K562 (cell line): Measurements from ENCODE around the gene CENPE. TPM values are rescaled to one million over a fixed set of nuclear protein-coding genes. Genes with fewer than 3 reads are reported as not detected.
A peak's percentile ranks its signal among the peaks of the same experiment; 100 is the strongest.

Source experiments
- DIDO1 ChIP-seq: fragments of 450-650 bp; IDR thresholded peaks from 2 replicates; pipeline ENCODE4 v1.6.1; 2016; ENCODE audit warnings: low read depth, missing biosample characterization, missing genetic modification characterization
- ETS2 ChIP-seq: IDR thresholded peaks from 2 replicates; pipeline ENCODE4 v1.6.1; 2016; ENCODE audit warnings: borderline replicate concordance, missing genetic modification characterization, mild to moderate bottlenecking, moderate library complexity, missing compliant biosample characterization; ENCODE audit not compliant: poor library complexity, severe bottlenecking
- HEY1 ChIP-seq: fragments of 250-450 bp; sonication (Bioruptor Pico); IDR thresholded peaks from 2 replicates; pipeline ENCODE4 v1.5.0; 2020; ENCODE audit warnings: mild to moderate bottlenecking, moderate library complexity, borderline replicate concordance
- NFRKB ChIP-seq: fragments of 450-650 bp; IDR thresholded peaks from 2 replicates; pipeline ENCODE4 v1.6.1; 2016; ENCODE audit warnings: low read depth
- PRMT5 ChIP-seq: sonication (generic); formaldehyde crosslinking; IDR thresholded peaks from 2 replicates; pipeline ENCODE4 v1.5.0; 2020; ENCODE audit warnings: missing genetic modification reagents
- SLC30A9 ChIP-seq: fragments of 250-450 bp; sonication (Bioruptor Pico); IDR thresholded peaks from 2 replicates; pipeline ENCODE4 v1.8.0; 2022; ENCODE audit warnings: mild to moderate bottlenecking, moderate library complexity
- SMAD3 ChIP-seq: fragments of 450-650 bp; formaldehyde crosslinking; conservative IDR thresholded peaks from 2 replicates; pipeline ENCODE4 v1.4.0; 2020; ENCODE audit warnings: mild to moderate bottlenecking
- ZNF445 ChIP-seq: fragments of 250-450 bp; sonication (Bioruptor Pico); IDR thresholded peaks from 2 replicates; pipeline ENCODE4 v1.4.0; 2020; ENCODE audit warnings: low read depth, mild to moderate bottlenecking, moderate library complexity
- ZNF561 ChIP-seq: fragments of 450-650 bp; formaldehyde crosslinking; conservative IDR thresholded peaks from 2 replicates; pipeline ENCODE4 v1.4.0; 2020; ENCODE audit warnings: mild to moderate bottlenecking, moderate library complexity
- ZNF764 ChIP-seq: fragments of 250-450 bp; sonication (Bioruptor Pico); IDR thresholded peaks from 2 replicates; pipeline ENCODE4 v1.4.0; 2020; ENCODE audit warnings: low read depth, mild to moderate bottlenecking, moderate library complexity
- ZNF785 ChIP-seq: fragments of 250-450 bp; sonication (Bioruptor Pico); IDR thresholded peaks from 2 replicates; pipeline ENCODE4 v1.4.0; 2020; ENCODE audit warnings: mild to moderate bottlenecking
- polyA plus RNA-seq, 8 experiments: library from polyadenylated mRNA; depleted of rRNA in 4 of 8; stranded (reverse) in 5 of 8; unstranded in 3 of 8; fragments of >200 nt; fragmentation: Nextera tagmentation in 2 of 8; fragmentation: Illumina TruSeq in 1 of 8; extraction: Ambion mirVana in 2 of 8; extraction: Trizol in 1 of 8; gene quantifications; 2 replicates each; pipeline versions ENCODE4 v1.2.1 to v1.2.3, GENCODE V29; 2011 to 2014; ENCODE audit warnings: inconsistent platforms in 1 of 8, missing spikeins in 1 of 8
- total RNA-seq, 7 experiments: library from RNA; depleted of rRNA in 6 of 7; stranded (reverse); fragments of >200 nt in 6 of 7; fragmentation: Illumina TruSeq in 2 of 7; extraction: Trizol in 2 of 7; gene quantifications; 2 replicates each; pipeline versions ENCODE4 v1.2.1 to v1.2.3, GENCODE V29; 2011 to 2021; ENCODE audit warnings: low replicate concordance in 1 of 7
- TF ChIP-seq, protein P1 (sequence below): fragments of 250-450 bp; sonication (Bioruptor Pico); IDR thresholded peaks from 2 replicates; pipeline ENCODE4 v1.5.0; 2022; ENCODE audit warnings: mild to moderate bottlenecking
- TF ChIP-seq, protein P2 (sequence below): fragments of 450-650 bp; IDR thresholded peaks from 2 replicates; pipeline ENCODE4 v1.6.1; 2016; ENCODE audit warnings: missing biosample characterization, missing genetic modification characterization
- TF ChIP-seq, protein P3 (sequence below): sonication (generic); formaldehyde crosslinking; IDR thresholded peaks from 2 replicates; pipeline ENCODE4 v1.8.1; 2023; ENCODE audit warnings: mild to moderate bottlenecking, missing genetic modification reagents, moderate library complexity
- TF ChIP-seq, protein P4 (sequence below): fragments of 250-450 bp; sonication (Bioruptor Pico); IDR thresholded peaks from 2 replicates; pipeline ENCODE4 v1.4.0; 2020; ENCODE audit warnings: mild to moderate bottlenecking, moderate library complexity
- TF ChIP-seq, protein P5 (sequence below): fragments of 450-650 bp; IDR thresholded peaks from 2 replicates; pipeline ENCODE4 v1.6.1; 2016; ENCODE audit warnings: borderline replicate concordance

CENPE gene
- total and polyA plus RNA-seq, 9 of the 15 experiments (the other 6 are each of a cell fraction or from before 2014, with no cell fraction given): 9.9 to 53.2 (median 27.4) TPM

DNA sequence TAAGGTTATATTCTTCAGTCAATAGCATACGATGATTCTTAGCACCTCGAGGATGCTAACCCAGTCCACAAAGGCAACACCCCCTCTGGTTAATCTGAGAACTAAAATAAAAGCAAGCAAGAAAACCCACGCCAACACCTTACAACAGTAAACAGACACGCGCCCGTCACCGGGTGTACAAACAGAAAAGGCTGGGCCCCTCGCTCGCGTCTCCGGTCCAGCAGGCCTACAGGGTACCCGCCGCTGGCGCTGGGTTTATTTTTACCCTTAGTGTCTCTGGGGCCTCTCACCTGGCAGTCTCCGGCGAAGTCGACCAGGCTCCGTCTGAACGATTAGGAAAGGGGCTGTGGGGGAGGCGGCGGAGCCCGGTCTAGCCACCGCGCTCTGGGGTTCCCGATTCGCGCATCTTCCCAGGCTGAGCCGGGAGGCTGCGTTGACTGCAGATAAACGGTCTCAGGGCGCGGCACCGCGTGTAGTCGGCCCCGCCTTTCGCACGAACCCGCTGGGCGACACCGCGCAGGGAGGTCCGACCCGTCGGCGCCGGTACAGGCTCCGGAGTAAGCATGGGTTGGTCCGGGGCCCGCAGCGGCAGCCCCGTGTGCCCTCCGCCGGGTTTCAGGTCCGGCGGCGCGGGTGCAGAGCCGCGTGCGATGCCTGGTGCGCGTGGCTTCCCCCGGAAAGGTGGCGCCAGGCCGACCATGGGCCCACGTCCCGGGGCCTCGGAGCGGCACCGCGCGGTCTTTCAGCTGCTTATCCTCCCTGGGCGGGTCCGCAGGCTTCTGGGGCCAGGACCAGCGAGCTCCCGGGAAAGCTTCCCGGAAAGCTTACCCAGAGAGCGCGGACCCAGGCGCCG is 122.0 kb downstream of the CENPE start (continued):
- no peak for TF ChIP-seq SLC30A9
- TF ChIP-seq ETS2: no peak
- TF ChIP-seq, protein P1, sequence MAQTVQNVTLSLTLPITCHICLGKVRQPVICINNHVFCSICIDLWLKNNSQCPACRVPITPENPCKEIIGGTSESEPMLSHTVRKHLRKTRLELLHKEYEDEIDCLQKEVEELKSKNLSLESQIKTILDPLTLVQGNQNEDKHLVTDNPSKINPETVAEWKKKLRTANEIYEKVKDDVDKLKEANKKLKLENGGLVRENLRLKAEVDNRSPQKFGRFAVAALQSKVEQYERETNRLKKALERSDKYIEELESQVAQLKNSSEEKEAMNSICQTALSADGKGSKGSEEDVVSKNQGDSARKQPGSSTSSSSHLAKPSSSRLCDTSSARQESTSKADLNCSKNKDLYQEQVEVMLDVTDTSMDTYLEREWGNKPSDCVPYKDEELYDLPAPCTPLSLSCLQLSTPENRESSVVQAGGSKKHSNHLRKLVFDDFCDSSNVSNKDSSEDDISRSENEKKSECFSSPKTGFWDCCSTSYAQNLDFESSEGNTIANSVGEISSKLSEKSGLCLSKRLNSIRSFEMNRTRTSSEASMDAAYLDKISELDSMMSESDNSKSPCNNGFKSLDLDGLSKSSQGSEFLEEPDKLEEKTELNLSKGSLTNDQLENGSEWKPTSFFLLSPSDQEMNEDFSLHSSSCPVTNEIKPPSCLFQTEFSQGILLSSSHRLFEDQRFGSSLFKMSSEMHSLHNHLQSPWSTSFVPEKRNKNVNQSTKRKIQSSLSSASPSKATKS (CRISPR knock-in tag): no peak
- TF ChIP-seq, protein P2, sequence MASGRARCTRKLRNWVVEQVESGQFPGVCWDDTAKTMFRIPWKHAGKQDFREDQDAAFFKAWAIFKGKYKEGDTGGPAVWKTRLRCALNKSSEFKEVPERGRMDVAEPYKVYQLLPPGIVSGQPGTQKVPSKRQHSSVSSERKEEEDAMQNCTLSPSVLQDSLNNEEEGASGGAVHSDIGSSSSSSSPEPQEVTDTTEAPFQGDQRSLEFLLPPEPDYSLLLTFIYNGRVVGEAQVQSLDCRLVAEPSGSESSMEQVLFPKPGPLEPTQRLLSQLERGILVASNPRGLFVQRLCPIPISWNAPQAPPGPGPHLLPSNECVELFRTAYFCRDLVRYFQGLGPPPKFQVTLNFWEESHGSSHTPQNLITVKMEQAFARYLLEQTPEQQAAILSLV (tag): no peak
- TF ChIP-seq DIDO1 (tag): no peak
- TF ChIP-seq, protein P3, sequence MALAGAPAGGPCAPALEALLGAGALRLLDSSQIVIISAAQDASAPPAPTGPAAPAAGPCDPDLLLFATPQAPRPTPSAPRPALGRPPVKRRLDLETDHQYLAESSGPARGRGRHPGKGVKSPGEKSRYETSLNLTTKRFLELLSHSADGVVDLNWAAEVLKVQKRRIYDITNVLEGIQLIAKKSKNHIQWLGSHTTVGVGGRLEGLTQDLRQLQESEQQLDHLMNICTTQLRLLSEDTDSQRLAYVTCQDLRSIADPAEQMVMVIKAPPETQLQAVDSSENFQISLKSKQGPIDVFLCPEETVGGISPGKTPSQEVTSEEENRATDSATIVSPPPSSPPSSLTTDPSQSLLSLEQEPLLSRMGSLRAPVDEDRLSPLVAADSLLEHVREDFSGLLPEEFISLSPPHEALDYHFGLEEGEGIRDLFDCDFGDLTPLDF: peak; percentile 77
- 0 out of 2 replicates have a peak, but pooled peaks have one; percentile 10 for TF ChIP-seq SMAD3 (CRISPR knock-in tag)
- TF ChIP-seq ZNF445 (CRISPR knock-in tag): no peak
- TF ChIP-seq ZNF764 (CRISPR knock-in tag): no peak
- TF ChIP-seq PRMT5 (CRISPR knock-in tag): no peak
- TF ChIP-seq, protein P4, sequence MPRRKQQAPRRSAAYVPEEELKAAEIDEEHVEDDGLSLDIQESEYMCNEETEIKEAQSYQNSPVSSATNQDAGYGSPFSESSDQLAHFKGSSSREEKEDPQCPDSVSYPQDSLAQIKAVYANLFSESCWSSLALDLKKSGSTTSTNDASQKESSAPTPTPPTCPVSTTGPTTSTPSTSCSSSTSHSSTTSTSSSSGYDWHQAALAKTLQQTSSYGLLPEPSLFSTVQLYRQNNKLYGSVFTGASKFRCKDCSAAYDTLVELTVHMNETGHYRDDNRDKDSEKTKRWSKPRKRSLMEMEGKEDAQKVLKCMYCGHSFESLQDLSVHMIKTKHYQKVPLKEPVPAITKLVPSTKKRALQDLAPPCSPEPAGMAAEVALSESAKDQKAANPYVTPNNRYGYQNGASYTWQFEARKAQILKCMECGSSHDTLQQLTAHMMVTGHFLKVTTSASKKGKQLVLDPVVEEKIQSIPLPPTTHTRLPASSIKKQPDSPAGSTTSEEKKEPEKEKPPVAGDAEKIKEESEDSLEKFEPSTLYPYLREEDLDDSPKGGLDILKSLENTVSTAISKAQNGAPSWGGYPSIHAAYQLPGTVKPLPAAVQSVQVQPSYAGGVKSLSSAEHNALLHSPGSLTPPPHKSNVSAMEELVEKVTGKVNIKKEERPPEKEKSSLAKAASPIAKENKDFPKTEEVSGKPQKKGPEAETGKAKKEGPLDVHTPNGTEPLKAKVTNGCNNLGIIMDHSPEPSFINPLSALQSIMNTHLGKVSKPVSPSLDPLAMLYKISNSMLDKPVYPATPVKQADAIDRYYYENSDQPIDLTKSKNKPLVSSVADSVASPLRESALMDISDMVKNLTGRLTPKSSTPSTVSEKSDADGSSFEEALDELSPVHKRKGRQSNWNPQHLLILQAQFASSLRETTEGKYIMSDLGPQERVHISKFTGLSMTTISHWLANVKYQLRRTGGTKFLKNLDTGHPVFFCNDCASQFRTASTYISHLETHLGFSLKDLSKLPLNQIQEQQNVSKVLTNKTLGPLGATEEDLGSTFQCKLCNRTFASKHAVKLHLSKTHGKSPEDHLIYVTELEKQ (CRISPR knock-in tag): no peak
- TF ChIP-seq ZNF561: no peak
- no peak for TF ChIP-seq ZNF785 (CRISPR knock-in tag)
- TF ChIP-seq, protein P5, sequence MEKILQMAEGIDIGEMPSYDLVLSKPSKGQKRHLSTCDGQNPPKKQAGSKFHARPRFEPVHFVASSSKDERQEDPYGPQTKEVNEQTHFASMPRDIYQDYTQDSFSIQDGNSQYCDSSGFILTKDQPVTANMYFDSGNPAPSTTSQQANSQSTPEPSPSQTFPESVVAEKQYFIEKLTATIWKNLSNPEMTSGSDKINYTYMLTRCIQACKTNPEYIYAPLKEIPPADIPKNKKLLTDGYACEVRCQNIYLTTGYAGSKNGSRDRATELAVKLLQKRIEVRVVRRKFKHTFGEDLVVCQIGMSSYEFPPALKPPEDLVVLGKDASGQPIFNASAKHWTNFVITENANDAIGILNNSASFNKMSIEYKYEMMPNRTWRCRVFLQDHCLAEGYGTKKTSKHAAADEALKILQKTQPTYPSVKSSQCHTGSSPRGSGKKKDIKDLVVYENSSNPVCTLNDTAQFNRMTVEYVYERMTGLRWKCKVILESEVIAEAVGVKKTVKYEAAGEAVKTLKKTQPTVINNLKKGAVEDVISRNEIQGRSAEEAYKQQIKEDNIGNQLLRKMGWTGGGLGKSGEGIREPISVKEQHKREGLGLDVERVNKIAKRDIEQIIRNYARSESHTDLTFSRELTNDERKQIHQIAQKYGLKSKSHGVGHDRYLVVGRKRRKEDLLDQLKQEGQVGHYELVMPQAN: no peak
- TF ChIP-seq HEY1 (CRISPR knock-in tag): no peak
- TF ChIP-seq NFRKB: peak; percentile 30; the same call in 1 of the 2 replicates
